GM21737 (cell line): ENCODE results near the gene FBXW5.

ENCODE experiments used
- ATAC-seq: cut with Tn5 transposase; IDR thresholded peaks from one replicate; pipeline ENCODE4 v1.9.1; 2021; ENCODE audit warnings: mild to moderate bottlenecking, moderate library complexity; ENCODE audit not compliant: unreplicated experiment

The FBXW5 gene

GRCh38 chr9:136962163-136962562 lies 17.6 kb upstream of the FBXW5 start:
- no peak for ATAC-seq

- no peak for ATAC-seq
These were observed 16.9 kb upstream of the FBXW5 start for GRCh38 chr9:136961279-136962065.

- no peak for ATAC-seq
These were observed 16.4 kb upstream of the FBXW5 start for GRCh38 chr9:136960938-136961275.

- no peak for ATAC-seq
These were observed 15.8 kb upstream of the FBXW5 start for GRCh38 chr9:136960212-136960937.

GRCh38 chr9:136958898-136959850 lies 14.6 kb upstream of the FBXW5 start:
- no peak for ATAC-seq

GRCh38 chr9:136958473-136958872 lies 13.9 kb upstream of the FBXW5 start:
- ATAC-seq, result no peak

- ATAC-seq, result no peak
These were observed 13.4 kb upstream of the FBXW5 start for GRCh38 chr9:136957901-136958300.

GRCh38 chr9:136957461-136957860 lies 12.9 kb upstream of the FBXW5 start:
- no peak for ATAC-seq

GRCh38 chr9:136956604-136957003 lies 12.1 kb upstream of the FBXW5 start:
- no peak for ATAC-seq

GRCh38 chr9:136955943-136956335 lies 11.4 kb upstream of the FBXW5 start:
- ATAC-seq, result no peak

GRCh38 chr9:136955202-136955942 lies 10.8 kb upstream of the FBXW5 start:
- no peak for ATAC-seq

- no peak for ATAC-seq
These were observed 9.9 kb upstream of the FBXW5 start for GRCh38 chr9:136954270-136955083.

- no peak for ATAC-seq
These were observed 9.3 kb upstream of the FBXW5 start for GRCh38 chr9:136953771-136954269.

GRCh38 chr9:136952876-136953770 lies 8.6 kb upstream of the FBXW5 start:
- no peak for ATAC-seq

- no peak for ATAC-seq
These were observed 7.8 kb upstream of the FBXW5 start for GRCh38 chr9:136952321-136952850.

- no peak for ATAC-seq
These were observed 7.2 kb upstream of the FBXW5 start, which contains the start of gene LCN12 for GRCh38 chr9:136951541-136952320. Gene LCN12 (plus strand): TSS chr9:136952273. CDS start chr9:136952328, 55 bp downstream.

GRCh38 chr9:136950656-136951276 lies 6.2 kb upstream of the FBXW5 start:
- no peak for ATAC-seq
